NCI-H524 (cell line): Measurements from ENCODE around the gene NFRKB.
A peak's percentile ranks its signal among the peaks of the same experiment; 100 is the strongest.

Experiments
- DNase-seq, 2 experiments: peaks; one replicate each; lab custom pipeline; 2025; lab: John Stamatoyannopoulos, UW

The NFRKB gene

GRCh38 chr11:129895126-129896041 is at the start of gene NFRKB:
Gene NFRKB, minus strand, starts transcription at chr11:129895578. Its CDS starts 2,729 bp downstream, at chr11:129892849.
- peak; percentile 59 to 70 for DNase-seq

GRCh38 chr11:129944696-129945095 is 49.3 kb upstream of the NFRKB start:
- DNase-seq: no peak

- no peak for DNase-seq
These were observed 47.7 kb upstream of the NFRKB start for GRCh38 chr11:129943036-129943435.

GRCh38 chr11:129939510-129939909 is 44.1 kb upstream of the NFRKB start:
- DNase-seq: no peak

GRCh38 chr11:129938764-129939163 is 43.4 kb upstream of the NFRKB start:
- no peak for DNase-seq

GRCh38 chr11:129937592-129938238 is 42.3 kb upstream of the NFRKB start:
- no peak for DNase-seq

- DNase-seq: no peak
These were observed 40.3 kb upstream of the NFRKB start for GRCh38 chr11:129935723-129936122.

- DNase-seq: no peak
These were observed 38.5 kb upstream of the NFRKB start for GRCh38 chr11:129933891-129934290.

- no peak for DNase-seq
These were observed 37.9 kb upstream of the NFRKB start for GRCh38 chr11:129933262-129933661.

GRCh38 chr11:129932381-129933067 is 37.1 kb upstream of the NFRKB start:
- no peak for DNase-seq

- no peak for DNase-seq
These were observed 35.4 kb upstream of the NFRKB start for GRCh38 chr11:129930743-129931142.

- no peak for DNase-seq
These were observed 34.9 kb upstream of the NFRKB start for GRCh38 chr11:129930296-129930695.

- DNase-seq: no peak
These were observed 34.3 kb upstream of the NFRKB start for GRCh38 chr11:129929721-129930120.

- no peak for DNase-seq
These were observed 33.7 kb upstream of the NFRKB start for GRCh38 chr11:129928923-129929692.

GRCh38 chr11:129922674-129923073 is 27.3 kb upstream of the NFRKB start:
- no peak for DNase-seq

GRCh38 chr11:129918361-129918760 is 23.0 kb upstream of the NFRKB start:
- DNase-seq: no peak

GRCh38 chr11:129917231-129917630 is 21.9 kb upstream of the NFRKB start:
- no peak for DNase-seq

GRCh38 chr11:129911298-129911697 is 15.9 kb upstream of the NFRKB start:
- no peak for DNase-seq

- no peak for DNase-seq
These were observed 15.0 kb upstream of the NFRKB start for GRCh38 chr11:129910360-129910759.

GRCh38 chr11:129905402-129905801 is 10.0 kb upstream of the NFRKB start:
- DNase-seq: no peak

GRCh38 chr11:129896062-129896461 is 684 bp upstream of the NFRKB start:
- DNase-seq: no peak
